ENCODE data around the gene PPP1R12A.
"Not testable (repeated sequence)": the region's sequence is repeated elsewhere in the genome, so short reads cannot be mapped to it uniquely, and the experiment has no call there.

The PPP1R12A gene

GRCh38 chr12:79935021-79935623 lies at the start of gene PPP1R12A:
PPP1R12A (minus strand) TSS chr12:79935097; CDS start chr12:79934931, 166 bp downstream.
- peak; percentile 96 for DNase-seq (ENCODE audit: low spot score)

GRCh38 chr12:79983986-79984620 lies 49.2 kb upstream of the PPP1R12A start:
- no peak for DNase-seq (ENCODE audit: low spot score)

GRCh38 chr12:79983492-79983891 lies 48.6 kb upstream of the PPP1R12A start:
- DNase-seq (ENCODE audit: low spot score), result no peak

GRCh38 chr12:79982086-79983062 lies 47.5 kb upstream of the PPP1R12A start:
- no peak for DNase-seq (ENCODE audit: low spot score)

GRCh38 chr12:79978692-79979091 lies 43.8 kb upstream of the PPP1R12A start:
- no peak for DNase-seq (ENCODE audit: low spot score)

- DNase-seq (ENCODE audit: low spot score), result not testable (repeated sequence)
These were observed 43.1 kb upstream of the PPP1R12A start for GRCh38 chr12:79977856-79978460.

GRCh38 chr12:79975143-79975542 lies 40.2 kb upstream of the PPP1R12A start:
- DNase-seq (ENCODE audit: low spot score), result no peak

- no peak for DNase-seq (ENCODE audit: low spot score)
These were observed 38.9 kb upstream of the PPP1R12A start for GRCh38 chr12:79973801-79974200.

GRCh38 chr12:79964100-79964627 lies 29.3 kb upstream of the PPP1R12A start:
- no peak for DNase-seq (ENCODE audit: low spot score)

GRCh38 chr12:79961411-79961810 lies 26.5 kb upstream of the PPP1R12A start:
- no peak for DNase-seq (ENCODE audit: low spot score)

- no peak for DNase-seq (ENCODE audit: low spot score)
These were observed 24.6 kb upstream of the PPP1R12A start for GRCh38 chr12:79959484-79959883.

GRCh38 chr12:79956896-79957295 lies 22.0 kb upstream of the PPP1R12A start:
- DNase-seq (ENCODE audit: low spot score), result no peak

GRCh38 chr12:79955561-79955960 lies 20.7 kb upstream of the PPP1R12A start:
- DNase-seq (ENCODE audit: low spot score), result no peak

GRCh38 chr12:79954037-79954610 lies 19.2 kb upstream of the PPP1R12A start:
- DNase-seq (ENCODE audit: low spot score), result no peak

GRCh38 chr12:79949098-79949497 lies 14.2 kb upstream of the PPP1R12A start:
- DNase-seq (ENCODE audit: low spot score), result no peak

- no peak for DNase-seq (ENCODE audit: low spot score)
These were observed 10.5 kb upstream of the PPP1R12A start for GRCh38 chr12:79945433-79945832.

GRCh38 chr12:79944565-79944964 lies 9.7 kb upstream of the PPP1R12A start:
- DNase-seq (ENCODE audit: low spot score), result no peak

GRCh38 chr12:79942846-79943245 lies 7.9 kb upstream of the PPP1R12A start:
- DNase-seq (ENCODE audit: low spot score), result not testable (repeated sequence)

GRCh38 chr12:79939728-79940310 lies 4.9 kb upstream of the PPP1R12A start:
- DNase-seq (ENCODE audit: low spot score), result no peak

GRCh38 chr12:79938843-79939242 lies 3.9 kb upstream of the PPP1R12A start:
- no peak for DNase-seq (ENCODE audit: low spot score)

GRCh38 chr12:79936670-79937069 lies 1.8 kb upstream of the PPP1R12A start:
- no peak for DNase-seq (ENCODE audit: low spot score)
